NCI-H2196 treated with DMSO at 0.1 percent for 48 hours (cell line): ENCODE results near the gene DPF3.

ENCODE experiments used
- DNase-seq: peaks from one replicate; lab custom pipeline; 2025; ENCODE audit not compliant: unreplicated experiment; lab: John Stamatoyannopoulos, UW

The DPF3 gene

DNA sequence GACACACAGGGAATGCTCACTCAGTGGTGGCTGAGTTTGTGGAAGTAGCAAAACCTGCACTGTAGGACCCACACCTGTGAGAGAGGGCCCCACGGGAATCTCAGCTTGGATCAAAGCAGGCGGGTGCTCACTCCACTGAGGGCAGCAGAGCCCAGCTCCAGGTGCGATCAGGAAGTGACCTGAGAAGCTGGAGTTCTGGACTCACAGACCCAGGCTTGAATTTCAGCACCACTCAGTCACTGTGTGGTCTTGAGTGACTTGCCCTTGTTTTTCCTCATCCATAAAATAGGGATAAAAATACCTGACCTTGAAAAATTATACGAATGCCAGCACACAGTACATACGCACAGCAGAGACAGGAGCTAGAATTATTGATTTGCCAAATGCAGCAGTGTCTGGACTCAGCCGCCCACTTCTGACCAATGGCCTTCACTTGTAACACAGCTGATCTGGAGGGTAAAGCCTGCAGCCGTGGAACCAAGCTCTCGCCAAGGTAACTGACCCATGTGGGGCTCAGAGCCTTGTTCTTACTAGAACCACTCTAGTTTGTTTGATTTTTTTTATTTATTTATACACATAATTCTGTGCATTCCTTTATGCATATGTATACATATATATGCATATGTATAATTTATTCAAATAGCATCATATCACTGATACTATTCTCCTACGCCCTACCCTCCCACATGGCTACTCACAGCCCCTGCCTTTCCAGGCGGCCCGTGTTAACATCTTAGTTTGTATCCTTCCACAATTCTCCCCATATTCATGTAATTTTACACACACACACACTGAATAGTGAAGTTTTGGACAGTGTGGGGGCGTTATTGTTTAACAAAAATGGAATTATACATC, 53.9 kb downstream of the DPF3 start:
- no peak for DNase-seq

DNA sequence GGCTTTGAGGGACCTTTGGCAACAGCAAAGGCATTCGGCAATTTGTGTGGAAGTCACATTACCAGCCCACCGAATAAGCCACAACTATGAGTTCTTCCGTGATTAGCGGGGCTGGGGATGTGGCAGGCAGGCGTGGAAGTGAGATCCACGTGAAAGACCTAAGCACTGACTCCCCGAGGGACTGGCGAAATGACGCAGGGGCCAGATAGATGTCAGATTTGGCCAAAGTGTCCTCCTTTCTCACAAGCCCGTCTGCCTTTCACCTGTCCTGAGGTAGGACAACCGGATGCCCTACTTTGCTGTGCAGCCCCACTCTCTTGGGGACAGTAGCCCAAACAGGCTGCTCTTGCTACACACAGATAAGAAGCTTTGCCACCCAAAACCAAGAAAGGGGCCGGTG, 54.5 kb downstream of the DPF3 start:
- DNase-seq, result no peak

DNA sequence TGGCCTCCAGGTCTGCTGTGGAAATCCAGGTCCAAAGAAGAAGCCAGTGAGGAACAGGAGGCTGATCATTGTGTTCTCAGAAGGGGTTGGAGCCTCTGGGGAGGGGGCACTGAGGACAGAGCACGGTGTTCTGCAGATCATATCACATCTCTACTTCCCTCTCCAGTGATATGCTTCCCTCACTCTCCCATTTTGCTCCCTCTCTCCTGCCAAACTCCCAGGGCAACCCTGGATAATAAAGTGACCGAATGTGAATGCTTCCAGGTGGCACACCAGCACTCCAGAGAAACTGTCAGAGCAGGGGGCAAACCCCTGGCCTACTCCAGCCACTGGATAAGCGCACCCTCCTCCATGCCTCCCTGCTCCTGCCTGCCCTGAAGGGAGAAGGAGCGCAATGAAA, 57.8 kb downstream of the DPF3 start:
- DNase-seq, result no peak

- DNase-seq, result no peak
Measured at GRCh38 chr14:72833174-72833573, 60.7 kb downstream of the DPF3 start.

- DNase-seq, result no peak
Measured at GRCh38 chr14:72830786-72831594, 62.9 kb downstream of the DPF3 start.

GRCh38 chr14:72830356-72830755, 63.5 kb downstream of the DPF3 start:
- DNase-seq, result no peak

DNA sequence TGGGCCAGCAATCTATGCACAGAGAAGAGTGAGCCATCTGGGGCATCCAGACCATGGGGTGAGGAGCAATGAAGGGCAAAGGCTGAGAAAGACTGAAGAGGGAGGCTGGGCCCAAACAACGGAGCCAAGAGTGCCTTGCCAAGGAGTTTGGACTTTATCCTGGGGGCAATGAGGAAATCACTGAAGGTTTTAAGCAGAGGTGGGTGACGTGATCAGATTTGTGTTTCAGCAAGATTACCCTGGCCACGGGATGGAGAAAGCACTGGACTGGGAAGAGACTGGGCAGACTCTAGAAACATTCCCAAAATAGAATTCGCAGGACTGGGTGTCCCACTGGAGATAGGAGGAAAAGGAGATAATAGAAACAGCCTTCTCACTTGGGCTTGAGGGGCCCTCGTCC, 65.3 kb downstream of the DPF3 start:
- DNase-seq, result no peak

- DNase-seq, result no peak
Measured at GRCh38 chr14:72826039-72826438, 67.9 kb downstream of the DPF3 start.

DNA sequence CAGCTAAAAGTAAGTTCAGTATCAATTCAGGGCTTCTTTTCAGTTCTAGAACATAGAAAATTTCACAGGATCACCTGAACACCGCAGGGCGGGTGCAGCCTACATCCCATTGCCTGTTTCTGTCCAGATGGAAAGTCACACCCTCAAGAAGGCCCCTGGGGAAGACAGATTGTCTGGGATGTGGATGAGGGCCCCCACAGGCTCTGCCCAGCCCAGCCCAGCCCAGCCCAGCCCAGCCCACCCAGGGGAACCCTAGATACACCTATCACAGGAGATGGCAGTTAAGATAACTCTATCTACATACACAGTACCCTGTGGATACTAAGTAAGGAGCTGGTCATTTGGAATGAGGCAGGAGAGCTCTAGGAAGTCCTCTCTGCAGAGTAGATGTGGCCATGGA, 68.4 kb downstream of the DPF3 start:
- DNase-seq, result no peak

GRCh38 chr14:72824051-72824450, 69.8 kb downstream of the DPF3 start:
- no peak for DNase-seq

- no peak for DNase-seq
Measured at GRCh38 chr14:72822946-72823611, 70.8 kb downstream of the DPF3 start.

GRCh38 chr14:72818998-72819397, 74.9 kb downstream of the DPF3 start:
- no peak for DNase-seq

GRCh38 chr14:72816287-72816686, 77.6 kb downstream of the DPF3 start:
- no peak for DNase-seq

DNA sequence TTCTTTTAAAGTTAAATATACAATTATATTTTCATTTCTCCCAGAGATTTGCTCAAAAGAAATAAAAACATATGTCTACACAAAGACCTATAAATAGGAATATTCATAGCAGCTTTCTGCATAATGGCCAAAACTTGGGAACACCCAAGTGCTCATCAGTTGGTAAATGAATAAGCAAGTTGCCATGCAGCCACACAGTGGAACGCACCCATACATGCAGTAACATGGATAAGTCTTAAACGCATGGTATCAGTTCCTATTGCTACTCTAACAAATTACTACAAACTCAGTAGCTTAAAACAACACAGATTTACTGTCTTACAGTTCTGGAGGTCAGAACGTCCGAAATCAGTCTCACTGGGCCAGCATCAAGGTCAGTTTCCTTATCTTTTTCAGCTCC, 78.5 kb downstream of the DPF3 start:
- DNase-seq, result no peak

- DNase-seq, result no peak
Measured at GRCh38 chr14:72812292-72812851, 81.5 kb downstream of the DPF3 start.

DNA sequence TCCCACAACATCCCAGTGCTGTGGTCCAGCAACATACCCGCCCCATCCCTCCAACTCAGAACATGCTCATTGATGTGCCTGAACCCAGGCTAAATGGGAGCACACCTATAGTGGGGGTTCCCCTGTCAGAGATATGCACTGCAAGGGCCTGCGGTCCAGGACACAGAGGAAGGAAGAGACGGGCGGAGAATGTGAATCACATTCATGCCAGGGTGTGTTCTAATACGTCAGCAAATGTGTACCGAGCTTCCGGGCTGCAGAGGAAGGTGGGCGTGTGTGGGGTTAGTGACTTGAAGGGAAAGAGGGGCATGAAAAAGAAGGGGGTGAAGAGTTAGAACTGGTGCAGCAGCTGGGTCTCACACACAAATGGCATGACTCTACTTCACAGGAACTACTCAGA, 83.7 kb downstream of the DPF3 start:
- no peak for DNase-seq

DNA sequence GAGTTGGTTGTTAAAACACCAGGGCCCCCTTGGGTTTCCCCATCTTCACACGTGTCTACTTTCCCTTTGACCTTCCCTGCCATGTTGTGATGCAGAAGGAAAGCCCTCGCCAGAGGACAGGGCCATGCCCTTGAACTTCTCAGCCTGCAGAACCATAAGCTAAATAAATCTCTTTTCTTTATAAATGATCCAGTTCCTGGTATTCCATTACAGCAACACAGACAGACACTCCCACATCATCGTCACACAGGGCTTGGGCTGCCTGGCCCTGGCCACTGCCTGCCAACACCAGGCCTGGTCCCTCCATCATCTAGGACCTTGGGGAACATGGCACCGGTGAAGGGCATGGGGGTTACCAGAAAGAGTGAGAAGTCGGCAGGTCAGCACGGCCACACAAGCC, 84.8 kb downstream of the DPF3 start:
- no peak for DNase-seq

GRCh38 chr14:72808564-72808963, 85.3 kb downstream of the DPF3 start:
- DNase-seq, result no peak

DNA sequence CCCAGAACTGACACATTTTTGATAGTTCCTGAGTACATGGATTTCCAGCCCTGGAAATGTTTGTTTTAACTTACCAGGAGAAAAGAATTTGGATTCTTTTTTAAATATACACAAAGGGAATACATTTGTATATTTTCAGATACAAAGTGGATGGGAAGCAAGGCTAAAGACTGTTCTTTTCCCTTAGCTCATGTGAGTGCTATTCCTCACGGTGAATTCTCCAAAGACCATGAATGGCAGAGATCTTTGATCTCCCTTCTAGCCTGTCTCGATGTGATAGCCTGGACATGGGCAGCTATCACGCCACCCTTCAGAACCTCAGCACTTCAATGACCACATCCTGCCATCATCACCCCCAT, 91.3 kb downstream of the DPF3 start:
- no peak for DNase-seq

DNA sequence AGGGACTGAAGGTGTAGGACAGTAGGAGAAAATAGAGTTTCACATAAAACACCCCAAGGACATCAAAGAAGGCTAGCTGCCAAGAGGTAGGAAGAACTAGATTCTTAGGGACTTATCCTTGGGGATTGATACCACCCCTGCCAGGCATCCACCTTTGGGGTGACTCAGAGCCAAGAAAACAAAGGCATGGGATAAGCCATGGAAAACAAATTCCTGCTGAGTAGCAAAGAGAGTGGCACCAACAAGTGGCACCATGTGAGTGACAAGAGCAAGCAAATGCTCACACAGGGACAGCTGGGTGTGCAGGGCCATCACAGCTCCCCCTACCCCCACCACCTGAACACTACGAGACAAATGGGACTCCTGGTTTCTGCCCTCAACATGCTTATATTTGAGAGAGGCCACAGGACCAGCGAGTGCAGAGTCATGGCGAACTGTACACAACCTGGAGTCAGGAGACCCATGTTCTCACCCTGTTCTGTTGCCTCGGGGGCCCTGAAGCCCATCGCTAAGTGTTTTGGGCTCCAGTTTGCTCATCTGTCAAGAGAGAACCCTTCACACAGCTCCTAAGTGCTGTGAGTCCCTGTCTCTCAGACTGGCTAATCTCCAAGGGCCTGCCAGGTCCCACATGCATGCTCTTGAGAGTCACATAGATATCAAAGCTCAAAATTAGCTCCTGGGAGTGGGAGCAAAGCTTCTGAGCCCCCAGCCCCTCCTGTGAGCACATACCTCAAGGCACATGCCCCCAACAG, 91.9 kb downstream of the DPF3 start:
- no peak for DNase-seq

DNA sequence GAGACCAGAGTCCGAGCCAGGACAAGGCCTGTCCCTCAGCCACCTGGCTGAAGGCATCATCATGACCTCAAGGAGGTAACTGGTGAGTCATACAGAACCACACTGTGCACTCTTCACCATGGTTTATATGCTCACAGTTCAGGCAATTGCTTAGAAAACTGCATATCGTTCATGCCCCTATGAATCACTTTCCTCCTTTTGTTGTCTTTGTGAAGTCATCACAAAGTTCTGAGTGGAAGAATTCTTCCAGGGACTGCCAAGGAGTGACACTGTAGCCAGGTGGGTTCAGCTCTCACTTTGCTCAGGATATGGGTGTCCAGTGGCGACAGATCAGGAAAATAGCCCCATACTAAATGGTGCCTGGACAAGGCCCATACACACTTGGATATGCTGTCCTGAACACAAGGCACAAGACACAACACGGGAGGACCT, 92.5 kb downstream of the DPF3 start:
- no peak for DNase-seq
